ENCODE results near the gene HGFAC.

GRCh38 chr4:3396600-3396999 lies 45.2 kb upstream of the HGFAC start:
- TF ChIP-seq CTCF (IDR thresholded peaks at IDR 0.05) (no peak), POLR2A (IDR thresholded peaks at IDR 0.05) (no peak)
